Measurements from ENCODE around the gene GRIP1.

Gene GRIP1

GRCh38 chr12:66441905-66442559 lies 236.8 kb downstream of the GRIP1 start:
- no peak for DNase-seq

- no peak for DNase-seq
Measured at GRCh38 chr12:66438601-66439000, 240.3 kb downstream of the GRIP1 start.

- DNase-seq, result no peak
Measured at GRCh38 chr12:66430106-66430505, 248.8 kb downstream of the GRIP1 start.

- DNase-seq, result no peak
Measured at GRCh38 chr12:66428870-66429269, 250.0 kb downstream of the GRIP1 start.

GRCh38 chr12:66428261-66428660 lies 250.6 kb downstream of the GRIP1 start:
- DNase-seq, result peak; percentile 10

GRCh38 chr12:66426696-66427095 lies 252.2 kb downstream of the GRIP1 start:
- no peak for DNase-seq

- DNase-seq, result no peak
Measured at GRCh38 chr12:66423266-66423665, 255.6 kb downstream of the GRIP1 start.

- DNase-seq, result no peak
Measured at GRCh38 chr12:66418908-66419307, 260.0 kb downstream of the GRIP1 start.

GRCh38 chr12:66417217-66417616 lies 261.7 kb downstream of the GRIP1 start:
- DNase-seq, result no peak

GRCh38 chr12:66409195-66409871 lies 269.5 kb downstream of the GRIP1 start:
- DNase-seq, result peak; percentile 41

GRCh38 chr12:66405395-66405794 lies 273.5 kb downstream of the GRIP1 start:
- DNase-seq, result no peak

GRCh38 chr12:66403746-66404145 lies 275.1 kb downstream of the GRIP1 start:
- no peak for DNase-seq

GRCh38 chr12:66399911-66400306 lies 279.0 kb downstream of the GRIP1 start:
- DNase-seq, result no peak

- no peak for DNase-seq
Measured at GRCh38 chr12:66398931-66399910, 279.7 kb downstream of the GRIP1 start.

GRCh38 chr12:66397574-66398290 lies 281.1 kb downstream of the GRIP1 start:
- no peak for DNase-seq

GRCh38 chr12:66393890-66394289 lies 285.0 kb downstream of the GRIP1 start:
- no peak for DNase-seq

- no peak for DNase-seq
Measured at GRCh38 chr12:66392266-66392915, 286.5 kb downstream of the GRIP1 start.

- no peak for DNase-seq
Measured at GRCh38 chr12:66388517-66388916, 290.4 kb downstream of the GRIP1 start.

- DNase-seq, result no peak
Measured at GRCh38 chr12:66387117-66387516, 291.8 kb downstream of the GRIP1 start.

- no peak for DNase-seq
Measured at GRCh38 chr12:66380769-66381535, 297.9 kb downstream of the GRIP1 start.

GRCh38 chr12:66379616-66380015 lies 299.3 kb downstream of the GRIP1 start:
- no peak for DNase-seq
